Activated effector memory CD4-positive, alpha-beta T cell treated with anti-CD3 and anti-CD28 coated beads, Interleukin-2, amount 50 U/mL, for 16 hours (primary cell): ENCODE measurements around the gene CDIPT.
"Not testable (repeated sequence)": the region's sequence is repeated elsewhere in the genome, so short reads cannot be mapped to it uniquely, and the experiment has no call there.

Experiments
- DNase-seq: peaks from one replicate; pipeline ENCODE4 v3.0.0-alpha.2; 2020

The CDIPT gene

DNA sequence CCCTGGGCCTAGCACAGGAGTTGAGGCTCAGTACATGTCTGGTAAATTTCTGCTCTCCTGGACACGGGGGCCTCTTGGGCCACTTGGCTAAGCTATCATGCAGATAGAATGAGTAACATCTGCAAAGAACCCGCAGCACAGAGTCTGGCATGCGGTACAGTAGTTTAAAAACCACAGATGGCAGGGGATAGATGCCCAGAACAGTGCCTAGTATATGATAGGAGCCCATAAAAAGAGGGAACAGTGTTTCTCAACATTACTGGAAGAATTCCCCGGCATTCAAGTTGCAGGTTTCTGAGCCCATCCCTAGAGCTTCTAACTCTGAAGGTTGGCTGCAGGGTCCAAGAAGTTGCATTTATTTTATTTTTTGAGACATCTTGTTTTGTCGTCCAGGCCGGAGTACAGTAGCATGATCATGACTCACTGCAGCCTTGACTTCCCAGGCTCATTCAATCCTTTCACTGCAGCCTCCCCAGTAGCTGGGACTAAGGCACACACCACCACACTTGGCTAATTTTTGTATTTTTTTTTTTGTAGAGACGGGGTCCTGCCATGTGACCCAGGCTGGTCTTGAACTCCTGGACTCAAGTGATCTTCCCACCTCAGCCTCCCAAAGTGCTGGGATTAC is 5.8 kb downstream of the CDIPT start:
- no peak for DNase-seq

DNA sequence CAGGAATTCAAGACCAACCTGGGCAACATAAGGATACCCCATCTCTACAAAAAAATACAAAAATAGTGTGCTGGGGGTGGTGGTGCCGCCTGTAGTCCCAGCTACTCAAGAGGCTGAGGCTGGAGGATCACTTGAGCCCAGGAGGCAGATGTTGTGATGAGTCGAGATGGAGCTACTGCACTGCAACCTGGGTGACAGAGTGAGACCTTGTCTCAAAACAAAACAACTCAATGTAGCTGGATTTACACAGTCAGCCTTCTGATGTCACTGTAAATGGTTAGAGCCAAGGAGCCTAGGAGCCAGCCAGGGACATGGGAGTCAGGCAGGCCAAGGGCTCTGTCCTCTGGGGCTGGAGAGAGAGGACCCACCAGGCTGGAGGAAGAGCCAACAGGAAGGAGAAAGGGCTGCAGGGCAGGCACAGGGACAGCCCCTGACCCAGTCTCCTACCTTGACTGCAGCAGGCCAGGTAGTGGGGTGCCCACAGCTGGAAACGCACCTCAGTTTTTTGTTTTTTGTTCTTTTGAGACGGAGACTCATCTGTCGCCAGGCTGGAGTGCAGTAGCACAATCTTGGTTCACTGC is 8.4 kb downstream of the CDIPT start:
- no peak for DNase-seq

DNA sequence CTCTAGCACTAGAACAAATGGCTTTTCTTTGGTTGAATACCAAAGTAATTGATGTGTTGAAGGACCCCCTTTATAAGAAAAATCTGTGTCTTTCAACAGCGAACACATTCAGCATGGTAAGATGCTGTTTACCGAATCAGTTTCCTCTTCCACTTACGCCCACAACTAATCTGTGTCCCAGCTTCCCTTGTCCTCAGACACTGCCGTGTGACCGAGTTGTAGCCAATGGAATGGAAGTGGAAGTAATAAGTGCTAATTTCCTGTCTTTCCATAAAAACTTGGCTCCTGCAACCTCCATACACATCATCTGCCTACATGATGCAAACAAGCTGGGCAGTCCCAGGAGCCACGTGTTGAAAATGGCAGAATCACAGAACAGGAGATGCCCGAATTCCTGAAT is 10.4 kb downstream of the CDIPT start:
- DNase-seq: no peak

DNA sequence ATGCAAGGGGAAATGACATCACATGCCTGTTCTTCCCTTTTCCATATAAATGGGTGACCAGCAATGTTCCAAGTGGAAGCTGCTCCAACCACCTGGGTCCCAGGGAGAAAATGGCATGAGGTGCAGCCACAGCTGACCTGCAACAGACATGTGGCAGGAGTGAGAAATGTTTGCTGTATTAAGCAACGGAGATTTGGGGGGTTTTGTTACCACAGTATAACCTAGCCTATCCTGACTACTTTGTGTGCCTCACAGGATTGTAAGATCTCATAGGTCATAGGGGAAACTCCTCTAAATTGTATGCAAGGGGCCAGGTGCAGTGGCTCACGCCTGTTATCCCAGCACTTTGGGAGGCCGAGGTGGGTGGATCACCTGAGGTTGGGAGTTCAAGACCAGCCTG is 12.0 kb downstream of the CDIPT start:
- no peak for DNase-seq

DNA sequence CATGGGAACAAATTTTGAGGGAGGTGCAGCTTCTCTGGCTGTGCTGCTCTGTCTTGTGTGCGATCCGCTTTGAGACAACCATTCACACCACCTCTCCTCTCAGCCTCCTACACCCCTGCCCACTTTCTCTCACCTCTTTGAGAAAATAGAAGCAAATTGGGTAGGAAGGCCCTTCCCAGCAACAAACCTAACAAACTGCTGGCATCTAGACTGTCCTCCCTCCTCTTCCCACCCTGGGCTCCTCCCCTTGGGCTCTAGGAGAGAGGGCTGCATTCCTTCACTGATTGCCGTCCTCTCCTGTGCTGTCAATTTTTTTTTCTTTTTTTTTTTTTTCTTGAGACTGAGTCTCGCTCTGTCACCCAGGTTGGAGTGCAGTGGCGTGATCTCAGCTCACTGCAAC is 13.5 kb downstream of the CDIPT start:
- no peak for DNase-seq

DNA sequence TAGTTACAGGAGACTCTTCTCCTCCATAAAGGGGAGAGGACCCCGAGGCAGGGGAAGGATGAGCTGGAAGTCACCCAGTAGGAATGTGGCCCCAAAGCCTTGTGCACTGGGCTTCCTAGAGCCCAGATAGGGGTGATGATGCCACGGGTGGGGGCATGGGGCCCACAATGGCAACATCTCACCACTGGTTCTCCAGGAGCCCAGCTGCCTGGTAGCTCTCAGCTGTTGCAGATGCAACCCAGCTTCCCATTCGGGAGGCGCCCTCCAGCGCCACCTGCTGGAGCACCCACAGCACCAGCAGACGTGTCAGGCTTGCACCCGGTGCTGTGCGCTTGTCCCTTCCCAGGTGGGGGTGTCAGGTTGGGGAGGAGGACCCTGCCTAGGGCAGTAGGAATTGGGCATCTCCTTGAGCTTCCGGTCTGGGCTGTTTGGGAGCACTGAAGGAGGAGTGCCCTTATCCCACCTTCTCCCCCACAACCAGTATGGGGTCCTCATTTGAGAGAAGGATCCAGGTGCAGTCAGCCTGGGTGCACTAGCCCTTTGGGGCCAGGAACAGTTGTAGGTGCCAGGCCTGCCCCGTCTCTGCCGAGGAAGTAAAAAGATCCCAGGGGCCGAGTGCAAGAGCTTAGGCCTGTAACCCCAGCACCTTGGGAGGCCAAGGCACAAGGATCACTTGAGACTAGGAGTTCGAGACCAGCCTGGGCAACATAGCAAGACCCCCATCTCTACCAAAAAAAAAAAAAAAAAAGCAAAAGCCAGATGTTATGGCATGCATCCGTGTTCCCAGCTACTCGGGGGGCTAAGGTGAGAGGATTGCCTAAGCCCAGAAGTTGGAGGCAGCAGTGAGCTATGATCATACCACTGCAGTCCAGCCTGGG is 14.4 kb downstream of the CDIPT start:
- peak; percentile 92 for DNase-seq

DNA sequence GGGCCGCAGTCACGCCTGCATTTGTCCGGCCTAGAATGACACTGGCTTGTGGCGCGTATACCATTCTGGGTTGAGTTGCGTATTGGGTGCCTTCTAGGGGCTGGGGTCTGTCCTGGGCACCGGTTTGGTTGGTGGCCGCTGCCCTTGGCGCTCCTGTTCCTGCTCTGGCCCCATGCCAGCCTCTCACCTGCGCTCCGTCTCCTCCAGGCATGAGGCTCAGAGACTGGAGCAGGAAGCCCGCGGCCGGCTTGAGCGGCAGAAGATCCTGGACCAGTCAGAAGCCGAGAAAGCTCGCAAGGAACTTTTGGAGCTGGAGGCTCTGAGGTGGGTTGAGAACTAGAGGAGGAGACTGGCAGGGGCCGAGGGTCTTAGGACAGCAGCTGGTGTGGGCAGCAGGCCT is 17.4 kb downstream of the CDIPT start:
- DNase-seq: no peak

DNA sequence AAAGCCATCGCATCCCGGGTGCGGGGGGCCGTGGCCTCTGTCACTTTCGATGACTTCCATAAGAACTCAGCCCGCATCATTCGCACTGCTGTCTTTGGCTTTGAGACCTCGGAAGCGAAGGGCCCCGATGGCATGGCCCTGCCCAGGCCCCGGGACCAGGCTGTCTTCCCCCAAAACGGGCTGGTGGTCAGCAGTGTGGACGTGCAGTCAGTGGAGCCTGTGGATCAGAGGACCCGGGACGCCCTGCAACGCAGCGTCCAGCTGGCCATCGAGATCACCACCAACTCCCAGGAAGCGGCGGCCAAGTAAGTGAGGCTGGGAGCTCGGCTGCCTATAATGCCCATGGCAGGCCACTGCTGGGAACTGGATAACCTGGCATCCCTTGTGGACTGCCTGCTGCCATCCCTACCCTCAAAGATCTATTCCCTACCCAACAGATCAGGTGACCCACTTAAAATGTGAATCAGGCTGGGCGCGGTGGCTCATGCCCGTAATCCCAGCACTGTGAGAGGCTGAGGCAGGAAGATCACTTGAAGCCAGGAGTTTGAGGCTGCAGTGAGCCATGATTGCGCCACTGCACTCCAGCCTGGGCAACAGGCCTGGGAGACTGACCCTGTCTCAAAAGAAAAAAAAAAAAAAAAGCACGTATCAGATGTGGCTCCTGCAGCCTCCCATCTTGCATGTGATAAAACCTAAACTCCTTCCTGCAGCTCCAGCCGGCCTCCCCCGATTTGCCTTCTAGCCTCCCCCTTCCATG is 18.3 kb downstream of the CDIPT start:
- DNase-seq: no peak

DNA sequence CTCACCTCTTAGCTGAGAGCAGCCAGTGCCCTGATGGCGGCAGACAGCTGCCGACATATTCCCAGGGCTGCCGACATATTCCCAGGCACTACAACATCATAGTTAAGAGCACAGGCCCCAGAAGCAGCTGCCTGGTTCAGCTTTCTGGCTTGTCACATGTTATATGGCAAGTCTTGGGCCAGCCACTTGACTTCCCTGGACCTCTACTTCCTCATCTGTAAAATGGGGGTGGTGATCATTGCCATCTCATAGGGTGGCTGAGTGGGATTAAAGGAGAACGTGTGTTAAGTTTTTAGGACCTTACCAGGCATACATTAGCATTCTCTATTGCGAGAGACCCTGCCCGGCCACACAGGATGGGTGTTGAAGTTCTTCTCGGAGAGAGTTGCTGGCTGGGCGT is 19.1 kb downstream of the CDIPT start:
- no peak for DNase-seq

DNA sequence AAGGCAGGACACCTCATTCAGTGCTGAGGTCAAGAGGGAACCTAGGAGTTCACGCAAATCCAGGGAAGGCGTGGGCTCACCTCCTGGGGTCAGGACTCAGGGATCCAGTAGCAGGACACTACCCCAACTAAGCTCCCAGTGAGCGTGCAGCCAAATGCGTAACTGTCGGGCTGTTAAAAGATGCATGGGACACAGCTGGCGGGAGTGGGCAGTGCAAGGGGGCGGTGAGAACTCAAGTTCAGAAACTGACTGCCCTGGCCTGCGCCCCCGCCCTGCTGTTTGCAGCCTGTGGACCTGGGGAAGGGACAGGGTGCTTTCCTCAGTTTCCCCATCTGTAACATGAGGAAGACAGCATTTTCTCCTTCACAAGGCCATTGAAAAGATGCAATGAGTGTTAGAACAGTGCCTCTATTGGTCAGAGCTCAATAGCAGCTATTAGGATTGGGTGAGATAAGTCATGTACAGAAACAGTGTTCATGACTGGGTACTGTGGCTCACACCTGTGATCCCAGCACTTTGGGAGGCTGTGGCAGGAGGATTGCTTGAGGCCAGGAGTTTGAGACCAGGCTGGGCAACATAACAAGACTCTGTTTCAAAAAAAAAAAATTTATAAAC is 20.2 kb downstream of the CDIPT start:
- DNase-seq: no peak

DNA sequence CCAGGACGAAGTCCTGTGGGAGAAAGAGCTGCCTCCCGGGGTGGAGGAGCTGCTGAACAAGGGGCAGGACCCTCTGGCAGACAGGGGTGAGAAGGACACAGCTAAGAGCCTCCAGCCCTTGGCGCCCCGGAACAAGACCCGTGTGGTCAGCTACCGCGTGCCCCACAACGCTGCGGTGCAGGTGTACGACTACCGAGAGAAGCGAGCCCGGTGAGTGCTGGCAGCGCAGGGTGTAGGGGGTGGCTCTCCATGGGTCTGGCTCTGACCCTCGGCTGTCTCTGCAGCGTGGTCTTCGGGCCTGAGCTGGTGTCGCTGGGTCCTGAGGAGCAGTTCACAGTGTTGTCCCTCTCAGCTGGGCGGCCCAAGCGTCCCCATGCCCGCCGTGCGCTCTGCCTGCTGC is 21.4 kb downstream of the CDIPT start:
- no peak for DNase-seq

DNA sequence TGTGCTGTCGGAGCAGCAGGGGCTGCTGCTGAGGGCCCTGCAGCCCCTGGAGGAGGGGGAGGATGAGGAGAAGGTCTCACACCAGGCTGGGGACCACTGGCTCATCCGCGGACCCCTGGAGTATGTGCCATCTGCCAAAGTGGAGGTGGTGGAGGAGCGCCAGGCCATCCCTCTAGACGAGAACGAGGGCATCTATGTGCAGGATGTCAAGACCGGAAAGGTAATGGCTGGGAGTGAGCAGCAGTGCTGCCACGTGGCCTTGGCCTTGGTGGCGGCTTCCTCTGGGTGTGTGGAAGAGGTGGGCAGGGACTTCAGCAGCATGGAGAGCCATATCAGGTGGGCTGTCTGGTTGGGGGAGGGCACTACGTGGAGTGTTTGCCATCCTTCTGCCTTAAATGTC is 22.8 kb downstream of the CDIPT start:
- no peak for DNase-seq

DNA sequence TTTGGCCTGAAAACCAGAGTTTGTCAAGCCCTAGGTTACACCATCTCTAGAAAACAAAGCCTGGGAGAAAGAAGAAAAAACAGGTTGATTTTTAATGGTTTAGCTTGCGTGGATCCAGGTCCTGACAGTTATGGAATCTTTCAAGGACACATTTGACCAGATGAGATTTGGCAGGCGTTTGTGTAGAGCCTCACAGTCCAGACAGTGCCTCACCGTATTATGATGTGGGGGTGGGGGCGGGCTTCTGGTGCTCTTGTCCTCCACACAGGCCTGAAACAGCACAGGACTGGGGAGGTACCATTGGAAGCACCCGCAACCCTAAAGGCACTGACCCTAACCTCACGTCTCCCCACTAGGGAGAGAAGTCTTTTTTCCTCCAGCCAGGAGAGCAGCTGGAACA is 23.2 kb downstream of the CDIPT start:
- no peak for DNase-seq

DNA sequence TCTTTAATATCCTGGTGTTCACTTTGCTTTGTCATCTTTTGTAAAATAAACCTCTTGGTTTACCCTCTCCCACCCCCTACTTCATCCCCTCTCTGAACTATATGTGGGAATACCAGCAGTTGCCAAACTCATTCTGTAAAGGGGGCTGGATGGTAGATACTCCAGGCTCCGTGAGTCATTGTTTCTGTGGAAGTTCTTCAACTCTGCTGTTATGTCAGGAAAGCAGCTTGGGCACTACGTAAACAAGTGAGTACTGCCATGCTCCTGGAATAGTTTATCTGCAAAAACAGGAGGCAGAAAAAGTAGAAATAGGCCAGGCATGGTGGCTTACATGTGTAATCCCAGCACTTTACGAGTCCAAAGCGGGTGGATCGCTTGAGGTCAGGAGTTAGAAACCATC is 25.2 kb downstream of the CDIPT start:
- no peak for DNase-seq

DNA sequence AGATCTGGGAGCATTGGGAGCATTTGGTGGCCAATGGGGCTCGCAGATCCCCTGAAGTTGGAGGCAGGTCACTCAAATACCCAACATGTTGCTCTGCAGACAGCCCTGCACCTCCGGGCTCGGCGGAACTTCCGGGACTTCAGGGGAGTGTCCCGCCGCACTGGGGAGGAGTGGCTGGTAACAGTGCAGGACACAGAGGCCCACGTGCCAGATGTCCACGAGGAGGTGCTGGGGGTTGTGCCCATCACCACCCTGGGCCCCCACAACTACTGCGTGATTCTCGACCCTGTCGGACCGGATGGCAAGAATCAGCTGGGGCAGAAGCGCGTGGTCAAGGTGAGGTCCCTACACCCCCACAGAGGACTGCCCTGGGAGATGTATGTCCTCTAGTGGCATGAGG is 26.4 kb downstream of the CDIPT start:
- DNase-seq: no peak

DNA sequence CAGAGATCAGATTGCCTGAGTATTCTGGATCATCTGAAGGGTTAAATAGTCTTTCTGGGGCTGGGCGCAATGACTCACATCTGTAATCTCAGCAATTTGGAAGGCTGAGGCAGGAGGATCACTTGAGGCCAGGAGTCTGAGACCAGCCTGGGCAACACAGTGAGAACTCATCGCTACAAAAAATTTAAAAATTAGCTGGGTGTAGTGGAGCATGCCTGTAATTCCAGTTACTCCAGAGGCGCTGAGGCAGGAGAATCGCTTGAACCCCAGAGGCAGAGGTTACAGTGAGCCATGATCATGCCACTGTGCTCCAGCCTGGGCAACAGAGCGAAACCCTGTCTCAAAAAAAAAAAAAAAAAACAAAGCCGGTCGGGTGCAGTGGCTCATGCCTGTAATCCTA is 27.1 kb downstream of the CDIPT start:
- no peak for DNase-seq

DNA sequence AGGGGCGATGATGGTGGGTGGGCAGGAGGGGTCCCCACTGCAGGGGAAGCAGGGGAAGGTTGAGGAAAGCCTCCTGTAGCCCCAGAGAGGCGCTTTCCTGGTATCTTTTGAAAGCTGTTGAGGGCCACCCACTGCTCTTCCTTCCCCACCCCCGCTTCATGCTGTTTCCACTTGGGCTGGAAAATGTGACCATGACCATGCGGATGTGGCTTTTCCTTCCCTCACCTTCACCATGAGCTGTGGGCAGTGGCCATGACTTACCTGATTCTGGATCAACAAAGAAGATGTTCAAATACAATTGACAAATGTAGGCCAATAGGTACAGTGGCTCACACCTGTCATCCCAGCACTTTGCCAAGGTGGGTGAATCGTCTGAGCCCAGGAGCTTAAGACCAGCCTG is 28.9 kb downstream of the CDIPT start:
- no peak for DNase-seq

DNA sequence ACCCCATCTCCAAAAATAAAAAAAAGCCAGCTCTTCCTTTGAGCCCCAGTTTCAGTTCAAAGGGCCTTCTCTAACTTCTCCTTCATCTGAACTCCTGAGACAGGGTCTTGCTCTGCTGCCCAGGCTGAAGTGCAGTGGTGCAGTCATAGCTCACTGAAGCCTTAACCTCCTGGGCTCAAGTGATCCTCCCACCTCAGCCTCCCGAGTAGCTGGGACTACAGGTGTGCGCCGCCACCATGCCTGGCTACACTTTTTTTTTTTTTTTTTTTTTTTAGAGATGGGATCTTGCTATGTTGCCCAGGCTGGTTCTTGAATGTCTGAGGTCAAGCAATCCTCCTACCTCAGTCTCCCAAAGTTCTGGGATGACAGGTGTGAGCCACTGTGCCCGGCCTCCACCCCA is 29.8 kb downstream of the CDIPT start:
- not testable (repeated sequence) for DNase-seq

DNA sequence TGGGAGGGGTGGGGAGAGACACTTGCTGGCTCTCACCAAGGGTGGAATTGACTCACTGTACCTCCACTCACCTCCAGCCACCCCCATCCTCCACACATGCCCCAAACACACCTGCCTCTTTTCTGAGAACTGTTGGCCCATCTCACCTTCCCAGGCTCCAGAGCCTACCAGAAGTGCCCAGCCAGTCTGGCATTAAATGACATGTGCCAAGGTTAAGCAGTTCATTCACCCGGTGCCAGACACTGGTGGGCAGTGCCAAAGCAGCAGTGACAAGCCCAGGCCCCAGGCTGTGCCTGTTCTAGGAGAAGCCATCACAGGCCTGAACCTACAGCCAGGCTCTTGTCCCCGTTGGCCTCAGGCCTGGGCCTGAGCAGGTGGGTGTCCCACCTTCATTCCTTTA is 31.5 kb downstream of the CDIPT start:
- DNase-seq: no peak

DNA sequence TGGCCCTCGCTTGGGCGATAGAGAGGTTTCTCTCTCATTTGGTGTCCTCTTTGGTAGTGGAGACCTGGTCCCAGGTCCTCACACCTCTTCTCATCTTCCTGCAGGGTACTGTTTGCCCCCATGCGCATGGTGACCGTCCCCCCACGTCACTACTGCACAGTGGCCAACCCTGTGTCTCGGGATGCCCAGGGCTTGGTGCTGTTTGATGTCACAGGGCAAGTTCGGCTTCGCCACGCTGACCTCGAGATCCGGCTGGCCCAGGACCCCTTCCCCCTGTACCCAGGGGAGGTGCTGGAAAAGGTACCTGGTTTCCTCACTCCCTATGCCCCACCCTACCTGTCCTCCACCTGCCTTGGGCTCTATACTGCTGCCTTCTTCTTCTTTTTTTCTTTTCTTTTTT is 32.3 kb downstream of the CDIPT start:
- DNase-seq: no peak

DNA sequence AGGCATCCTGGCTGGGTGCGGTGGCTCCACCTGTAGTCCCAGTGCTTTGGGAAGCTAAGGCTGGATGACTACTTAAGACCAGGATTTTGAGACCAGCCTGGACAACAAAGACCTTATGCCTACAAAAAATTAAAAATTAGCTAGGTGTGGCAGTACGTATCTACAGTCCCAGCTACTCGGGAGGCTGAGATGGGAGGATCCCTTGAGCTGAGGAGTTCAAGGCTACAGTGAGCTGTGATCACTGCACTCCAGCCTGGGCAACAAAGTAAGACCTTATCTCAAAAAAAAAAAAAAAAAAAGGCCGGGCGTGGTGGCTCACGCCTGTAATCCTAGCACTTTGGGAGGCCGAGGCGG is 36.7 kb downstream of the CDIPT start:
- no peak for DNase-seq

DNA sequence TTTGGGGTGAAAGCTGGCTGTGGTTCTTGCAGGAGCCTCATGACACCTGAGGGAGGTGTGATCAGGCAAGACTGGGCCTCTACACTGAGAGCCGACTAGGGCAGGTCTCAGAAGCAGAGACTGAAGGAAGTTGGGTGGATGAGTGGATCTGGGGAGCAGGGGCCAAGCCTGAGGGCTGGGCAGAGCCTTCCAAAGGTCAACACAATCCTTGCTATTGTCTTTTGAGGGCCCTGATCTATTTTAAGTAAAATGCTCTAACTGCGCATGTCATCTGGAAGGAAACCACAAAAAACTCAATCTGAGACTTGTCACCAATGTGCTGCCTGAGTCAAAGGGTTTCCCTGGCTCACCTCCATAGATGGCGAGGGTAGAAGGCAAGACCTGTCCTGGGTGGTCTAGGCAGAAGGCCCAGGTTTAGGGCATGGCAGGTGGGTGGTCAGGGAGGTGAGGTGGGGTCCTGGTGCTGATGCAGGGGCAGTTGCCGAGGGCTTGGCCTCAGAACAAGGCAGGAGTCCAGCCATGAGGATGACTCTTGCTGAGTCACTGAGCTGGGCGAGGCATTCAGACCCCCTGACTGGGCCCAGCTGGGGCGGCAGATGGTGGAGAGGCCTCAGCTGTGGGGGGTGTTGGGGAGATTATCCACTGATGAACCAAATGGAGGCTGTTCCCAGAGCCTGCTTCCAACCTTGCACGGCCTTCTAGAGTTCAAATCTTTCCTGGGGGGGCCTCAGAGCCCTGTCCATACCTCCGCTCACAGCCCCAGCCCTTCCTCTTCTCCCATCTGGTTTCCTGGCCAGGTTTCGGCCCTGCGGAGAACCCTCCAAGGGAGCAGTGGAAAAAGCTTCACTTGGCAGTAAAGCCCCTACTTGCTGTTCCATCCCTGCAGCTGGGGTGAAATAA is 37.6 kb downstream of the CDIPT start:
- peak; percentile 78 for DNase-seq
